HepG2 (cell line): ENCODE measurements around the gene ADAMTS2.

Source experiments
- ATF1 ChIP-seq: IDR thresholded peaks from 2 replicates; pipeline ENCODE4 v1.6.1; 2016; ENCODE audit warnings: mild to moderate bottlenecking, control low read depth
- ETV6 ChIP-seq: sonication (generic); formaldehyde crosslinking; conservative IDR thresholded peaks from 2 replicates; pipeline ENCODE4 v1.4.0; 2020; ENCODE audit warnings: missing genetic modification reagents
- KAT8 ChIP-seq: IDR thresholded peaks from 2 replicates; pipeline ENCODE4 v1.6.1; 2016; ENCODE audit warnings: missing genetic modification reagents, missing compliant biosample characterization
- MAZ ChIP-seq, 2 experiments: sonication (generic) in 1 of 2; formaldehyde crosslinking in 1 of 2; IDR thresholded peaks; 2 replicates each; pipeline versions ENCODE4 v1.5.0 to v1.6.1; 2012 to 2020; ENCODE audit warnings: low read depth in 2 of 2, mild to moderate bottlenecking in 2 of 2, borderline replicate concordance in 1 of 2, improper control_type of control experiment in 1 of 2, low read length in 1 of 2, missing genetic modification reagents in 1 of 2, moderate library complexity in 1 of 2
- MXD4 ChIP-seq: IDR thresholded peaks from 2 replicates; pipeline ENCODE4 v1.6.1; 2016; ENCODE audit warnings: mild to moderate bottlenecking, missing biosample characterization, missing genetic modification reagents
- NFE2L2 ChIP-seq: fragments of 150-350 bp; IDR thresholded peaks from 2 replicates; pipeline ENCODE4 v1.6.1; 2014; ENCODE audit warnings: low read length
- POLR2A ChIP-seq, 2 experiments: IDR thresholded peaks; 2 replicates each; pipeline ENCODE4 v1.6.1; 2011; ENCODE audit warnings: low read depth in 2 of 2, low read length in 2 of 2, mild to moderate bottlenecking in 1 of 2, moderate library complexity in 1 of 2; ENCODE audit not compliant: insufficient read depth in 1 of 2
- TBX2 ChIP-seq: sonication (generic); formaldehyde crosslinking; IDR thresholded peaks from 2 replicates; pipeline ENCODE4 v1.5.0; 2020; ENCODE audit warnings: missing genetic modification reagents, mild to moderate bottlenecking, borderline replicate concordance
- ZNF121 ChIP-seq: sonication (generic); formaldehyde crosslinking; IDR thresholded peaks from 2 replicates; pipeline ENCODE4 v1.5.0; 2020; ENCODE audit warnings: mild to moderate bottlenecking, missing genetic modification reagents
- TF ChIP-seq, protein P1 (sequence below): sonication (generic); formaldehyde crosslinking; IDR thresholded peaks from 2 replicates; pipeline ENCODE4 v1.5.0; 2020; ENCODE audit warnings: mild to moderate bottlenecking, missing genetic modification reagents, moderate library complexity
- TF ChIP-seq, protein P2 (sequence below), 2 experiments: IDR thresholded peaks; 2 replicates each; pipeline ENCODE4 v1.6.1; 2011 to 2012; ENCODE audit warnings: low read length in 2 of 2, borderline replicate concordance in 1 of 2, low read depth in 1 of 2, mild to moderate bottlenecking in 1 of 2, moderate library complexity in 1 of 2

DNA sequence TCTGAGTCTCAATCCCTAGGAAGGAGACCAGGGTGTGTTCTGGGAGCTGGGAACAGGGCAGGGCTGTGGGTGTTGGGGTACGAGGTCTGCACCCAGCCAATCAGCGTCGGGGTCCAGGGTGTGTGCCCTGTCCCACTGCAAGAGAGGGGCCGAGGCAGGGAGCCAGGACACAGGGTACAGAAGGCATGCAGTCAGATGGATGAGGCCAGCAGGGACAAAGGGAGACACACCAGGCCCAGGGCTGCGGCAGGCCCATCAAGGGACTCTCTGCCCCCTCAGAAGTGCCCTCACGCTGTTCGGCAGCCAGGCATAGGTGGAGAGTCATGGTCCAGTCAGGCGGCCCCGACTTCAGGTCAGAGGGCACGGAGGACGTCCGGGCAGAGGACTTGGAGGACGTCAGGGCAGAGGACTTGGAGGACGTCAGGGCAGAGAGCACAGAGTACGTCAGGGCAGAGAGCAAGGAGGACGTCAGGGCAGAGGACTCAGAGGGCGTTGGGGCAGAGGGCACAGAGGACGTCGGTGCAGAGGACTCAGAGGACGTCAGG, 28.8 kb upstream of the ADAMTS2 start:
- no peak for TF ChIP-seq ATF1 (CRISPR knock-in tag)
- no peak for TF ChIP-seq NFE2L2
- no peak for TF ChIP-seq TBX2 (CRISPR knock-in tag)
- TF ChIP-seq ZNF121 (CRISPR knock-in tag): no peak
- no peak for TF ChIP-seq MAZ (IDR thresholded peaks at IDR 0.05; ENCODE audit: borderline replicate concordance, low read depth, low read length)
- no peak for TF ChIP-seq MAZ (CRISPR knock-in tag; IDR thresholded peaks at IDR 0.05; ENCODE audit: low read depth)
- TF ChIP-seq KAT8 (CRISPR knock-in tag): no peak
- no peak for TF ChIP-seq ETV6
- TF ChIP-seq, protein P1, sequence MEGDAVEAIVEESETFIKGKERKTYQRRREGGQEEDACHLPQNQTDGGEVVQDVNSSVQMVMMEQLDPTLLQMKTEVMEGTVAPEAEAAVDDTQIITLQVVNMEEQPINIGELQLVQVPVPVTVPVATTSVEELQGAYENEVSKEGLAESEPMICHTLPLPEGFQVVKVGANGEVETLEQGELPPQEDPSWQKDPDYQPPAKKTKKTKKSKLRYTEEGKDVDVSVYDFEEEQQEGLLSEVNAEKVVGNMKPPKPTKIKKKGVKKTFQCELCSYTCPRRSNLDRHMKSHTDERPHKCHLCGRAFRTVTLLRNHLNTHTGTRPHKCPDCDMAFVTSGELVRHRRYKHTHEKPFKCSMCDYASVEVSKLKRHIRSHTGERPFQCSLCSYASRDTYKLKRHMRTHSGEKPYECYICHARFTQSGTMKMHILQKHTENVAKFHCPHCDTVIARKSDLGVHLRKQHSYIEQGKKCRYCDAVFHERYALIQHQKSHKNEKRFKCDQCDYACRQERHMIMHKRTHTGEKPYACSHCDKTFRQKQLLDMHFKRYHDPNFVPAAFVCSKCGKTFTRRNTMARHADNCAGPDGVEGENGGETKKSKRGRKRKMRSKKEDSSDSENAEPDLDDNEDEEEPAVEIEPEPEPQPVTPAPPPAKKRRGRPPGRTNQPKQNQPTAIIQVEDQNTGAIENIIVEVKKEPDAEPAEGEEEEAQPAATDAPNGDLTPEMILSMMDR (CRISPR knock-in tag): no peak
- TF ChIP-seq, protein P2, sequence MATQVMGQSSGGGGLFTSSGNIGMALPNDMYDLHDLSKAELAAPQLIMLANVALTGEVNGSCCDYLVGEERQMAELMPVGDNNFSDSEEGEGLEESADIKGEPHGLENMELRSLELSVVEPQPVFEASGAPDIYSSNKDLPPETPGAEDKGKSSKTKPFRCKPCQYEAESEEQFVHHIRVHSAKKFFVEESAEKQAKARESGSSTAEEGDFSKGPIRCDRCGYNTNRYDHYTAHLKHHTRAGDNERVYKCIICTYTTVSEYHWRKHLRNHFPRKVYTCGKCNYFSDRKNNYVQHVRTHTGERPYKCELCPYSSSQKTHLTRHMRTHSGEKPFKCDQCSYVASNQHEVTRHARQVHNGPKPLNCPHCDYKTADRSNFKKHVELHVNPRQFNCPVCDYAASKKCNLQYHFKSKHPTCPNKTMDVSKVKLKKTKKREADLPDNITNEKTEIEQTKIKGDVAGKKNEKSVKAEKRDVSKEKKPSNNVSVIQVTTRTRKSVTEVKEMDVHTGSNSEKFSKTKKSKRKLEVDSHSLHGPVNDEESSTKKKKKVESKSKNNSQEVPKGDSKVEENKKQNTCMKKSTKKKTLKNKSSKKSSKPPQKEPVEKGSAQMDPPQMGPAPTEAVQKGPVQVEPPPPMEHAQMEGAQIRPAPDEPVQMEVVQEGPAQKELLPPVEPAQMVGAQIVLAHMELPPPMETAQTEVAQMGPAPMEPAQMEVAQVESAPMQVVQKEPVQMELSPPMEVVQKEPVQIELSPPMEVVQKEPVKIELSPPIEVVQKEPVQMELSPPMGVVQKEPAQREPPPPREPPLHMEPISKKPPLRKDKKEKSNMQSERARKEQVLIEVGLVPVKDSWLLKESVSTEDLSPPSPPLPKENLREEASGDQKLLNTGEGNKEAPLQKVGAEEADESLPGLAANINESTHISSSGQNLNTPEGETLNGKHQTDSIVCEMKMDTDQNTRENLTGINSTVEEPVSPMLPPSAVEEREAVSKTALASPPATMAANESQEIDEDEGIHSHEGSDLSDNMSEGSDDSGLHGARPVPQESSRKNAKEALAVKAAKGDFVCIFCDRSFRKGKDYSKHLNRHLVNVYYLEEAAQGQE (IDR thresholded peaks at IDR 0.05; ENCODE audit: borderline replicate concordance in 1 of 2, low read depth in 1 of 2, low read length in 2 of 2): no peak
- TF ChIP-seq MXD4: no peak
- no peak for TF ChIP-seq POLR2A (IDR thresholded peaks at IDR 0.05; ENCODE audit: insufficient read depth in 1 of 2, low read depth in 2 of 2, low read length in 2 of 2)
